ENCODE data around the gene TLR3.

Gene TLR3

GRCh38 chr4:186068581-186069348 is at the start of gene TLR3:
TSS of gene TLR3 (plus strand) at chr4:186069156. CDS start at chr4:186076620, 7,464 bp downstream.
- intact Hi-C loops (cut with DNase I; ENCODE audit: low total_unique reads): no loop called here
- Histone ChIP-seq H3K4me1 (peaks cover 0 to 6% (median 0%) of the 10 kb centered on the region in 4 donors), H3K36me3 (no peaks in the 10 kb centered on the region), H3K27me3 (no peaks in the 10 kb centered on the region), H3K27ac (peak within 1 kb of the TSS; percentile 61 to 63), H3K9me3 (no peaks in the 10 kb centered on the region), H3K4me3 (peak within 1 kb of the TSS; percentile 51 to 56)
- DNase-seq: no peak
- TF ChIP-seq CTCF (IDR thresholded peaks at IDR 0.05): no peak

- Histone ChIP-seq H3K4me1 (peaks cover 0 to 14% (median 3%) of the 10 kb centered on the region in 4 donors), H3K27ac (no peak overlapping the region), H3K9me3 (no peaks in the 10 kb centered on the region), H3K27me3 (no peaks in the 10 kb centered on the region), H3K4me3 (no peak overlapping the region), H3K36me3 (no peaks in the 10 kb centered on the region)
- intact Hi-C loops (cut with DNase I; ENCODE audit: low total_unique reads): loop anchor here (5.0 kb wide), 1 partner anchor 237 kb away; no protein-coding TSS in a partner anchor
- DNase-seq: no peak
- no peak for TF ChIP-seq CTCF (IDR thresholded peaks at IDR 0.05)
Measured at GRCh38 chr4:186019269-186019668, 49.7 kb upstream of the TLR3 start.

GRCh38 chr4:186020106-186020792 is 48.7 kb upstream of the TLR3 start:
- no peaks in the 10 kb centered on the region for H3K9me3 ChIP-seq
- DNase-seq: no peak
- TF ChIP-seq CTCF (IDR thresholded peaks at IDR 0.05): no peak
- peaks cover 0 to 21% (median 7%) of the 10 kb centered on the region in 4 donors for H3K4me1 ChIP-seq
- peak overlapping the region in 1 of 2 donors; percentile 48 for H3K27ac ChIP-seq
- H3K36me3 ChIP-seq: no peaks in the 10 kb centered on the region
- no peaks in the 10 kb centered on the region for H3K27me3 ChIP-seq
- H3K4me3 ChIP-seq: no peak overlapping the region
- intact Hi-C loops (cut with DNase I; ENCODE audit: low total_unique reads): loop anchor here (5.0 kb wide), 1 partner anchor 383 kb away; no protein-coding TSS in a partner anchor

- TF ChIP-seq CTCF (IDR thresholded peaks at IDR 0.05): no peak
- peak overlapping the region; percentile 34 to 48 for H3K27ac ChIP-seq
- peak overlapping the region in 1 of 2 donors; percentile 28 for H3K4me3 ChIP-seq
Measured at GRCh38 chr4:186020793-186021407, 48.1 kb upstream of the TLR3 start.

GRCh38 chr4:186021461-186022167 is 47.3 kb upstream of the TLR3 start:
- Histone ChIP-seq H3K9me3 (no peaks in the 10 kb centered on the region), H3K36me3 (no peaks in the 10 kb centered on the region), H3K27me3 (no peaks in the 10 kb centered on the region), H3K4me1 (peaks cover 0 to 35% (median 15%) of the 10 kb centered on the region in 4 donors), H3K4me3 (peak overlapping the region; percentile 28 to 44), H3K27ac (peak overlapping the region; percentile 34 to 48)
- TF ChIP-seq CTCF (IDR thresholded peaks at IDR 0.05): peak; percentile 66 to 89
- no peak for DNase-seq
- intact Hi-C loops (cut with DNase I; ENCODE audit: low total_unique reads): loop anchor here (5.0 kb wide), 1 partner anchor 384 kb away; no protein-coding TSS in a partner anchor

More at GRCh38 chr4:186020793-186021407, 48.1 kb upstream of the TLR3 start:
- intact Hi-C loops (cut with DNase I; ENCODE audit: low total_unique reads): loop anchor here (5.0 kb wide), 1 partner anchor 384 kb away; no protein-coding TSS in a partner anchor
- no peak for DNase-seq
- Histone ChIP-seq H3K36me3 (no peaks in the 10 kb centered on the region), H3K9me3 (no peaks in the 10 kb centered on the region), H3K27me3 (no peaks in the 10 kb centered on the region), H3K4me1 (peaks cover 0 to 27% (median 11%) of the 10 kb centered on the region in 4 donors)

All from tibial artery (tissue), 4 donors.